ENCODE results near the gene PRPF38B.

Gene PRPF38B

GRCh38 chr1:108719656-108720435 lies 27.7 kb downstream of the PRPF38B start:
- DNase-seq = no peak

- DNase-seq = no peak
Observed at GRCh38 chr1:108722292-108722691, 30.2 kb downstream of the PRPF38B start.

- no peak for DNase-seq
Observed at GRCh38 chr1:108725906-108726305, 33.8 kb downstream of the PRPF38B start.

GRCh38 chr1:108728327-108728923 lies 36.3 kb downstream of the PRPF38B start:
- no peak for DNase-seq

- no peak for DNase-seq
Observed at GRCh38 chr1:108729481-108729880, 37.4 kb downstream of the PRPF38B start.

- no peak for DNase-seq
Observed at GRCh38 chr1:108732398-108732797, 40.3 kb downstream of the PRPF38B start.

- DNase-seq = no peak
Observed at GRCh38 chr1:108734171-108734865, 42.2 kb downstream of the PRPF38B start.

GRCh38 chr1:108742253-108742652 lies 50.1 kb downstream of the PRPF38B start:
- no peak for DNase-seq

- DNase-seq = no peak
Observed at GRCh38 chr1:108745980-108746381, 53.9 kb downstream of the PRPF38B start.

- peak; percentile 97 to 100 (median 99) for DNase-seq
Observed at GRCh38 chr1:108746382-108747170, 54.5 kb downstream of the PRPF38B start, which contains the start of gene STXBP3. STXBP3 (plus strand) TSS chr1:108746674; CDS start chr1:108746738, 64 bp downstream.

GRCh38 chr1:108747171-108747850 lies 55.2 kb downstream of the PRPF38B start:
- DNase-seq = peak in 3 of 5 donors; percentile 14 to 50 (median 28)

GRCh38 chr1:108747898-108748297 lies 55.8 kb downstream of the PRPF38B start:
- no peak for DNase-seq

- DNase-seq = no peak
Observed at GRCh38 chr1:108749081-108749480, 57.0 kb downstream of the PRPF38B start.

GRCh38 chr1:108750476-108751181 lies 58.5 kb downstream of the PRPF38B start:
- no peak for DNase-seq
